GM12801 (cell line): Measurements from ENCODE around the gene MITF.

Source experiments
- TF ChIP-seq, protein P1 (sequence below): IDR thresholded peaks from one replicate; pipeline ENCODE4 v1.5.1; 2011; ENCODE audit warnings: control low read depth; ENCODE audit not compliant: insufficient read length; ENCODE audit errors: extremely low read depth

The MITF gene

DNA sequence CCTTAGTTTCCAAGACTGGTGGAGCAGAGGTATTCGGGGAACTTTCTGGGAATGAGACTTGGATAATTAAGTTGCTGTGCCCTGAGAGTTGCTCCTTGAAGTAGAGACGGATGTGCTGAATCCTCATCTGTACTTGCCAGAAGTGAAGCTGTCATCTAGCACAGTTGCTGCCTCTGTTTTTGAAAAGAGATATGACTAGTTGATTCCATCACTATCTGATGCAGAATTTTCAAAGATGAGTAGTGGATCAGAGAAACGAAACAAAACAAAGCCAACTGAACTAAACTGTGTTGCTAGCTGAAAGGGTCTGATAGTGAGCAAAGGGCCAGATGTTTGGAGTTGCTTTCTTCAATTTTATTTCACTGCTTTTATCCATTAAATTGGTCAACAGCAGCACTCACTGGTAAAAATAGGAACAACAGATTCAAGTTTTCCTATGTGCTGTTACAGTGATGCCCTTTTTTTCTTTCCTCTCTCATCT lies 52.7 kb downstream of the MITF start:
- TF ChIP-seq, protein P1, sequence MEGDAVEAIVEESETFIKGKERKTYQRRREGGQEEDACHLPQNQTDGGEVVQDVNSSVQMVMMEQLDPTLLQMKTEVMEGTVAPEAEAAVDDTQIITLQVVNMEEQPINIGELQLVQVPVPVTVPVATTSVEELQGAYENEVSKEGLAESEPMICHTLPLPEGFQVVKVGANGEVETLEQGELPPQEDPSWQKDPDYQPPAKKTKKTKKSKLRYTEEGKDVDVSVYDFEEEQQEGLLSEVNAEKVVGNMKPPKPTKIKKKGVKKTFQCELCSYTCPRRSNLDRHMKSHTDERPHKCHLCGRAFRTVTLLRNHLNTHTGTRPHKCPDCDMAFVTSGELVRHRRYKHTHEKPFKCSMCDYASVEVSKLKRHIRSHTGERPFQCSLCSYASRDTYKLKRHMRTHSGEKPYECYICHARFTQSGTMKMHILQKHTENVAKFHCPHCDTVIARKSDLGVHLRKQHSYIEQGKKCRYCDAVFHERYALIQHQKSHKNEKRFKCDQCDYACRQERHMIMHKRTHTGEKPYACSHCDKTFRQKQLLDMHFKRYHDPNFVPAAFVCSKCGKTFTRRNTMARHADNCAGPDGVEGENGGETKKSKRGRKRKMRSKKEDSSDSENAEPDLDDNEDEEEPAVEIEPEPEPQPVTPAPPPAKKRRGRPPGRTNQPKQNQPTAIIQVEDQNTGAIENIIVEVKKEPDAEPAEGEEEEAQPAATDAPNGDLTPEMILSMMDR: no peak

- TF ChIP-seq, protein P1: no peak
Measured at GRCh38 chr3:69803681-69804270, 64.5 kb downstream of the MITF start.

- TF ChIP-seq, protein P1: no peak
Measured at GRCh38 chr3:69805491-69805890, 66.2 kb downstream of the MITF start.

- TF ChIP-seq, protein P1: no peak
Measured at GRCh38 chr3:69806735-69807438, 67.6 kb downstream of the MITF start.

- TF ChIP-seq, protein P1: no peak
Measured at GRCh38 chr3:69807674-69808073, 68.4 kb downstream of the MITF start.

- TF ChIP-seq, protein P1: no peak
Measured at GRCh38 chr3:69809076-69809835, 70.0 kb downstream of the MITF start.

GRCh38 chr3:69811452-69812401 lies 72.5 kb downstream of the MITF start:
- TF ChIP-seq, protein P1: no peak
